DND-41 (cell line): Measurements from ENCODE around the gene VWA8.

Experiments used
- CTCF ChIP-seq: IDR thresholded peaks from 2 replicates; pipeline ENCODE4 v1.5.1; 2012; ENCODE audit warnings: borderline replicate concordance, low read length, moderate library complexity, mild to moderate bottlenecking; ENCODE audit not compliant: poor library complexity, severe bottlenecking; ENCODE audit errors: extremely low read depth
- EZH2 ChIP-seq: IDR thresholded peaks from 3 replicates; pipeline ENCODE4 v1.6.1; 2012; ENCODE audit warnings: borderline replicate concordance, low read depth, mild to moderate bottlenecking, moderate library complexity, low read length, inconsistent platforms; ENCODE audit not compliant: severe bottlenecking

- TF ChIP-seq CTCF (no peak), EZH2 (no peak)
Observed at GRCh38 chr13:41546372-41547190, 414.3 kb downstream of the VWA8 start.
